Neuronal stem cell (in vitro differentiated cells): ENCODE results near the gene ACVR1B.

Source experiments
- DNase-seq: peaks from one replicate; pipeline ENCODE4 v3.0.0-alpha.2; 2013; ENCODE audit warnings: low spot score
- H2AFZ ChIP-seq: one replicate; pipeline ENCODE4 v1.6.1; 2013; ENCODE audit warnings: mild to moderate bottlenecking, low read length, inconsistent platforms
- H2AK5ac ChIP-seq: 2 replicates; pipeline ENCODE4 v1.6.1; 2013; ENCODE audit warnings: low read depth, mild to moderate bottlenecking, inconsistent platforms, low read length, moderate library complexity, mixed read lengths
- H2BK120ac ChIP-seq: 2 replicates; pipeline ENCODE4 v1.6.1; 2013; ENCODE audit warnings: low read depth, mild to moderate bottlenecking, inconsistent platforms, low read length, moderate library complexity, mixed read lengths
- H2BK12ac ChIP-seq: one replicate; pipeline ENCODE4 v1.6.1; 2013; ENCODE audit warnings: low read length, inconsistent platforms
- H2BK15ac ChIP-seq: 2 replicates; pipeline ENCODE4 v1.6.1; 2013; ENCODE audit warnings: mild to moderate bottlenecking, low read length, inconsistent platforms, mixed read lengths
- H2BK5ac ChIP-seq: one replicate; pipeline ENCODE4 v1.6.1; 2013; ENCODE audit warnings: inconsistent platforms, mild to moderate bottlenecking, low read length, moderate library complexity
- H3K14ac ChIP-seq: one replicate; pipeline ENCODE4 v1.6.1; 2013; ENCODE audit warnings: low read length, inconsistent platforms
- H3K18ac ChIP-seq: 2 replicates; pipeline ENCODE4 v1.6.1; 2013; ENCODE audit warnings: low read length, inconsistent platforms
- H3K23ac ChIP-seq: 2 replicates; pipeline ENCODE4 v1.6.1; 2013; ENCODE audit warnings: low read depth, mild to moderate bottlenecking, mixed read lengths, low read length, inconsistent platforms; ENCODE audit not compliant: poor library complexity
- H3K27ac ChIP-seq: replicated peaks from 3 replicates; pipeline ENCODE4 v1.5.1; 2013; ENCODE audit warnings: low read length, inconsistent platforms
- H3K27me3 ChIP-seq, 3 experiments: 2 replicates each; pipeline ENCODE4 v1.6.1; 2013; ENCODE audit warnings: low read length in 3 of 3, mild to moderate bottlenecking in 2 of 3, inconsistent platforms in 1 of 3, low read depth in 1 of 3, mixed read lengths in 1 of 3, moderate library complexity in 1 of 3; ENCODE audit not compliant: control insufficient read depth in 3 of 3, insufficient read depth in 3 of 3
- H3K36me3 ChIP-seq, 2 donors: replicated peaks in 1 of 2; 2 replicates each; pipeline ENCODE4 v1.6.1; 2013; ENCODE audit warnings: low read length in 2 of 2; ENCODE audit not compliant: control insufficient read depth in 2 of 2, insufficient read depth in 2 of 2
- H3K4ac ChIP-seq: 2 replicates; pipeline ENCODE4 v1.6.1; 2013; ENCODE audit warnings: inconsistent platforms, mild to moderate bottlenecking, low read length, moderate library complexity
- H3K4me1 ChIP-seq, 2 donors: 1 replicate in 1 of 2; 2 replicates in 1 of 2; pipeline ENCODE4 v1.6.1; 2013; ENCODE audit warnings: low read length in 2 of 2, low read depth in 1 of 2; ENCODE audit not compliant: control insufficient read depth in 2 of 2, insufficient read depth in 1 of 2
- H3K4me2 ChIP-seq: one replicate; pipeline ENCODE4 v1.6.1; 2013; ENCODE audit warnings: mild to moderate bottlenecking, low read length, inconsistent platforms; ENCODE audit not compliant: insufficient read depth, poor library complexity, severe bottlenecking
- H3K4me3 ChIP-seq, 2 donors: 2 replicates each; pipeline ENCODE4 v1.5.1; 2013; ENCODE audit warnings: low read length in 2 of 2, mild to moderate bottlenecking in 2 of 2, inconsistent platforms in 1 of 2, moderate library complexity in 1 of 2
- H3K79me1 ChIP-seq: one replicate; pipeline ENCODE4 v1.6.1; 2013; ENCODE audit warnings: low read depth, mild to moderate bottlenecking, inconsistent platforms, low read length, moderate library complexity
- H3K9ac ChIP-seq: one replicate; pipeline ENCODE4 v1.6.1; 2013; ENCODE audit warnings: mild to moderate bottlenecking, low read depth, low read length, inconsistent platforms; ENCODE audit not compliant: poor library complexity
- H3K9me3 ChIP-seq, 2 donors: replicated peaks in 1 of 2; 2 replicates each; pipeline versions ENCODE3 to v1.6.1; 2013; ENCODE audit warnings: low read length in 2 of 2, mild to moderate bottlenecking in 2 of 2, inconsistent platforms in 1 of 2, low read depth in 1 of 2, mixed read lengths in 1 of 2, moderate library complexity in 1 of 2; ENCODE audit not compliant: control insufficient read depth in 2 of 2, insufficient read depth in 1 of 2
- H4K8ac ChIP-seq: one replicate; pipeline ENCODE4 v1.6.1; 2013; ENCODE audit warnings: low read depth, mild to moderate bottlenecking, inconsistent platforms, low read length, moderate library complexity
- H4K91ac ChIP-seq: one replicate; pipeline ENCODE4 v1.6.1; 2013; ENCODE audit warnings: low read length, low read depth, mild to moderate bottlenecking, inconsistent platforms; ENCODE audit not compliant: poor library complexity
- WGBS, 2 donors: extraction: QIAGEN DNeasy Blood & Tissue Kit; methylation state at CpG; one replicate each; pipeline ENCODE4 v1.1.7; 2013; ENCODE audit warnings: missing lambda C conversion rate in 2 of 2, mixed read lengths in 1 of 2; ENCODE audit not compliant: insufficient read length in 2 of 2, insufficient replicate concordance in 1 of 2; ENCODE audit errors: extremely low coverage in 2 of 2; 5-methylcytosine and 5-hydroxymethylcytosine counted together

ACVR1B gene

DNA sequence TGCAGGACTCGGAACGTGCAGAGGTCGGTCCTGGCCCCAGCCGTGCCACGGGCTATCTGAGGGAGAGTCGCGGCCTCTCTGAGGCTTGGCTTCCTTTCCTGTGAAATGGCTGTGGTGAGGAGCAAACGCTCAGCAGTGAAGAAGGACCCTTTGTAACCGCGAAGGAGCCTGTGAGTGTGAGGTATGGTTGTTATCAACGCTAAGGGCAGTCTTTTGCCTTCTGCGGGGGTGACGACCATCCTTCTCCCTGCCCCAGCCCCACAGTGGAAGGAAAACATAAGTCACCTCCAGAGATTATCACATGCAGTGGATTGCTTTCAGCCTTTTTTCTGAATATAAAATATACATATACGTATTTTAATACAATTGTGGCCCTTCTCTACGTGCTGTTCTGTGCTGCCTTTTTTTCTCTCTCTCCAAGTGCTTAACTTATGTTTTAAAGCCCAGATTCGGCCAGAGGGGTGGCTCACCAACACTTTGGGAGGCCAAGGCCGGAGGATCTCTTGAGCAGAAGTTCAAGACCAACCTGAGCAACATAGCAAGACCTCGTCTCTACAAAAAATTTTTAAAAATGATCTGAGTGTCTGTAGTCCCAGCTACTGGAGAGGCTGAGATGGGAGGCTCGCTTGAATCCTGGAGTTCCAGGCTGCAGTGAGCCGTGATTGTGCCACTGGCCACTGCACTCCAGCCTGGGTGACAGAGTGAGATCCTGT, 72.6 kb downstream of the ACVR1B start:
- H3K18ac ChIP-seq, result peak overlapping the region; percentile 5
- H4K8ac ChIP-seq, result no peak overlapping the region
- H3K9ac ChIP-seq, result peak overlapping the region; percentile 22
- WGBS, 2 donors, result no CpG with 5 or more reads among the region's 20 CpGs
- H3K4me3 ChIP-seq, result peak overlapping the region; percentile 47 to 53
- H3K36me3 ChIP-seq, result no peaks in the 10 kb centered on the region
- H2AFZ ChIP-seq, result peak overlapping the region; percentile 97
- peaks cover 0 to 23% (median 17%) of the 10 kb centered on the region in 3 experiments for H3K27me3 ChIP-seq
- no peaks in the 10 kb centered on the region for H3K79me1 ChIP-seq
- no peak overlapping the region for H4K91ac ChIP-seq
- H2BK120ac ChIP-seq, result no peak overlapping the region
- no peak for DNase-seq
- H3K4ac ChIP-seq, result no peak overlapping the region
- no peak overlapping the region for H2BK5ac ChIP-seq
- no peak overlapping the region for H3K14ac ChIP-seq
- H2AK5ac ChIP-seq, result no peak overlapping the region
- peak overlapping the region; percentile 100 for H3K4me2 ChIP-seq
- H3K9me3 ChIP-seq, result no peaks in the 10 kb centered on the region
- H3K27ac ChIP-seq, result no peak overlapping the region
- H2BK15ac ChIP-seq, result no peak overlapping the region
- no peak overlapping the region for H2BK12ac ChIP-seq
- peaks cover 21 to 24% of the 10 kb centered on the region in 2 donors for H3K4me1 ChIP-seq
- H3K23ac ChIP-seq, result no peak overlapping the region

DNA sequence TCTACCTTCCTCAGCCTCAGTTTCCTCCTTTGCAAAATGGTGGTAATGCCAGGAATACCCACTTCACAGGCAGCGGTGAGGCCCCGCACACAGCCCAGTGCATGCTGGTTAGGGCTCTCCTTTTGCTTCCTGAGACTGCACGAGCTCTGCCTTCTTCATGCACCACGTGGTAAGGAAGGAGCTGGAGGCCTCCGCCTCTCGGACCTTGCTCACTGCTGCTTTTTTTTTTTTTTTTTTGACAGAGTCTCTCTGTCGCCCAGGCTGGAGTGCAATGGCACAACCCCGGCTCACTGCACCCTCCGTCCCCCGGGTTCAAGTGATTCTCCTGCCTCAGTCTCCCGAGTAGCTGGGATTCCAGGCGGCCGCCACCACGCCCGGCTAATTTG, 73.3 kb downstream of the ACVR1B start:
- peaks cover 0 to 23% (median 17%) of the 10 kb centered on the region in 3 experiments for H3K27me3 ChIP-seq
- no CpG with 5 or more reads among the region's 15 CpGs for WGBS, 2 donors
- DNase-seq, result no peak
- no peaks in the 10 kb centered on the region for H3K9me3 ChIP-seq
- H2BK5ac ChIP-seq, result no peak overlapping the region
- H2AK5ac ChIP-seq, result no peak overlapping the region
- no peak overlapping the region for H3K23ac ChIP-seq
- no peak overlapping the region for H2BK12ac ChIP-seq
- H3K14ac ChIP-seq, result no peak overlapping the region
- no peak overlapping the region for H3K18ac ChIP-seq
- H4K91ac ChIP-seq, result no peak overlapping the region
- H3K9ac ChIP-seq, result no peak overlapping the region
- no peaks in the 10 kb centered on the region for H3K79me1 ChIP-seq
- no peak overlapping the region for H3K4me2 ChIP-seq
- no peak overlapping the region for H4K8ac ChIP-seq
- H3K36me3 ChIP-seq, result no peaks in the 10 kb centered on the region
- H3K4me1 ChIP-seq, result peaks cover 22 to 26% of the 10 kb centered on the region in 2 donors
- H2BK120ac ChIP-seq, result no peak overlapping the region
- H3K27ac ChIP-seq, result no peak overlapping the region
- H2BK15ac ChIP-seq, result no peak overlapping the region
- H2AFZ ChIP-seq, result peak overlapping the region; percentile 94
- no peak overlapping the region for H3K4me3 ChIP-seq
- H3K4ac ChIP-seq, result no peak overlapping the region

DNA sequence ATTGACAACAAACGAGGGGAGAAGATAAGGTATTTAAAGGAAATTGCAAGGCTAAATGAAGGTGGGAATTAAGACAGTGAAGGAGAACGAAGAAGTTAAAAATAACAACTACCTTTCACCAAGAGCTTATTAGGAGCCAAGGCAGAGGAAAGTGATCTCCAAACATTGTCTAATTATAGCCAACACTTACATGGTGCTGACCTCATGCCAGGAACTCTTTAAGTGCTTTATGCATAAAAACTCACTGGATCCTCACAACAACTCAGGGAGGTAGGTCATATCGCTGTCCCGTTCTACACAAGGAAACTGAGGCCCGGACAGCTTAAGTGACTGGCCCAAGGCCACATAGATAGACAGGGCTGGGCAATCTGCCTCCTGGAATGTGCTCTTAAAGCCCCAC, 74.8 kb downstream of the ACVR1B start:
- no CpG with 5 or more reads among the region's 5 CpGs for WGBS, 2 donors
- Histone ChIP-seq H3K4me2 (no peak overlapping the region), H3K18ac (no peak overlapping the region), H2BK12ac (no peak overlapping the region), H3K4me3 (no peak overlapping the region), H3K9me3 (no peaks in the 10 kb centered on the region), H2BK15ac (peak overlapping the region; percentile 49), H3K27me3 (peaks cover 0 to 23% (median 17%) of the 10 kb centered on the region in 3 experiments), H3K4ac (no peak overlapping the region), H3K36me3 (no peaks in the 10 kb centered on the region), H3K27ac (no peak overlapping the region), H3K9ac (no peak overlapping the region), H2AFZ (peak overlapping the region; percentile 94), H4K91ac (no peak overlapping the region), H2BK120ac (no peak overlapping the region), H2AK5ac (peak overlapping the region; percentile 31), H3K23ac (no peak overlapping the region), H3K4me1 (peaks cover 23 to 24% of the 10 kb centered on the region in 2 donors), H3K14ac (no peak overlapping the region), H4K8ac (no peak overlapping the region), H2BK5ac (peak overlapping the region; percentile 14), H3K79me1 (no peaks in the 10 kb centered on the region)
- no peak for DNase-seq

DNA sequence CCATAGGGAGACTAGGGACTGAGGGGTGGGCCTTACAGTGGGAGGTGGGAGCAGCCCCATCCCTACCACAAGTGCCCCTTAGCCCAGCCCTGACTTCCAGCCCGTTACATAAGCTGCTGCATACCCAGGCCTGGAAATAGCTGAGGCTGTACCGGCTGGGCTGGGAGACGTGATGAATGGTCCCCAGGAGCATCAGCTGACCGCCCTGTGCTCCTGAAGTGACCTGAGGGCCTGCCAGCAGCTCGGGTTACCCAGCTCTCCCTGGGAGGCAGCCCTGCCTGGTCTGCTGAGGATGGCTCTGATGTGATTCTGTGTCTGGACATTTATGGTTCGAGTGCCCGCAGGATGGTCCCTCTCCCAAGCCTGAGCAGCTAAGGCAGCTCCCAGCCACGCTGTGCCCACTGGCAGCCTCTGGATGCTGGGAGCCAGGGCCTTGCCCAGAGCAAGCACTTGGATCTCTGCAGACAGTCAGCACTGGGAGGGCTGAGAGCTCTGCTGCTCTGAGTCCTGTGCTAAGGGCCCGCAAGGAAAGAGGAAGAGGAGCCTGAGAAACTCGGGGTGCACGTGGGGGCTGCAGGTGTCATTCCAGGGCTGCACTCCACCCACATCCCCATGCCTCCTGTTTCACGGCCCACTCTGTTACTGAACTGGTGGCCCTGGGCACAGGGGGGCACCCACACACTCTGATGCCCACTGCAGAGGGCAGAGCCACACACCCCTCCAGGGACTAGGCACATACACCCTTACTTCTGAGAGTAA, 75.8 kb downstream of the ACVR1B start:
- Histone ChIP-seq H4K8ac (peak overlapping the region; percentile 19), H3K27me3 (peaks cover 0 to 17% (median 13%) of the 10 kb centered on the region in 3 experiments), H3K4me2 (no peak overlapping the region), H3K9me3 (no peaks in the 10 kb centered on the region), H3K18ac (peak overlapping the region; percentile 85), H2AFZ (peak overlapping the region; percentile 65), H2BK12ac (no peak overlapping the region), H3K4ac (no peak overlapping the region), H2BK120ac (no peak overlapping the region), H3K27ac (no peak overlapping the region), H3K79me1 (no peaks in the 10 kb centered on the region), H2AK5ac (peak overlapping the region; percentile 28), H2BK5ac (peak overlapping the region; percentile 31), H3K4me3 (no peak overlapping the region), H3K23ac (peak overlapping the region; percentile 19), H3K14ac (no peak overlapping the region), H3K36me3 (no peaks in the 10 kb centered on the region), H2BK15ac (peak overlapping the region; percentile 49), H3K9ac (no peak overlapping the region), H4K91ac (peak overlapping the region; percentile 47), H3K4me1 (peaks cover 24 to 26% of the 10 kb centered on the region in 2 donors)
- DNase-seq, result no peak
- WGBS, 2 donors, result no CpG with 5 or more reads among the region's 12 CpGs
